Body of pancreas (tissue), 4 donors: Measurements from ENCODE around the gene ITGAV.

Experiments used
- CTCF ChIP-seq, 7 experiments: fragments of 450-650 bp in 4 of 7; fragments of 200-600 bp in 3 of 7; sonication (generic) in 3 of 7; IDR thresholded peaks; one replicate each; pipeline ENCODE4 v1.5.1; 2016 to 2019; ENCODE audit warnings: antibody characterized with exemption in 7 of 7
- POLR2A ChIP-seq, 3 donors: fragments of 450-650 bp; IDR thresholded peaks; one replicate each; pipeline ENCODE4 v1.6.1; 2016; ENCODE audit warnings: antibody characterized with exemption in 3 of 3, mild to moderate bottlenecking in 2 of 3

- TF ChIP-seq CTCF (IDR thresholded peaks at IDR 0.05): no peak
- no peak for TF ChIP-seq POLR2A (IDR thresholded peaks at IDR 0.05)
Observed at GRCh38 chr2:186704897-186705296, 115.0 kb downstream of the ITGAV start.
